Skin epidermis (tissue), 12 donors: ENCODE results near the gene INTS11.

Experiments
- H3K27ac ChIP-seq, 21 experiments: fragments of 200-600 bp; sonication (generic) in 11 of 21; one replicate each; pipeline ENCODE4 v1.5.0; 2020; ENCODE audit warnings: mild to moderate bottlenecking in 3 of 21, inconsistent platforms in 2 of 21, moderate library complexity in 2 of 21
- H3K4me3 ChIP-seq, 7 experiments: fragments of 200-600 bp; sonication (generic) in 2 of 7; one replicate each; pipeline ENCODE4 v1.5.0; 2020; ENCODE audit warnings: inconsistent platforms in 2 of 7, mild to moderate bottlenecking in 2 of 7, moderate library complexity in 1 of 7

INTS11 gene

DNA sequence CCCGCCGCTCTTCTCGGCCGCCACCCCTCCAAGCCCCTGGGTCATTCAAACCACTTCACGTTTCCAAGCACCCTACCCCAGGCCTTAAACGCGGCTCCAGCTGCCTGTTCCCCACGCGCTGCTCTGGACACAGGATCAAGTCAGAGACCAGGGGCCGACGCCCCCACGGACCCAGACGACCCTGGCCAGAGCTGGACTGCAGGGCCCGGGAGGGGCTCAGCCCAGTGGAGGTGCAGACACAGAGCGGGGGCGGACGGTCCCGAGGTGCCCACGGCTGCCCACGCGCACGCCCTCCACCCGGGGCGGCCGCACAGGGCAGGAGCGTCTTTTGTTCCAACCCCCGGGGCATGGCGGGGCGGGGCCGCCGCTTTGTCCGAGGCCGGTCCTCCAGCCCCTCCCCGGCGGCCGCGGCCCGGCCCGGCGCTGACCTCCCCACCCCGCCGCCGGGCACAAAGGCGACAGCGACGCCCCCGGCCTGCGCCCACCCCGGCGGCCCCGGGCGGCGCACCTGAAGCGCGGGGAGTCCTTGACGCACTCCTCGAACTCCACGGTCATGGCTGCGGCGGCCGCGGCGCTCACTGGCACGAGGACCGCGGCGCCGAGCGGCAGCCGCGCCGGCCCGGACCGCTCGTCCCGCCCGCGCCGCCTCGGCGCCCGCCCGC, 17.1 kb downstream of the INTS11 start:
- H3K27ac ChIP-seq: peak overlapping the region; percentile 34 to 97 (median 90)
- H3K4me3 ChIP-seq: peak overlapping the region; percentile 75 to 92 (median 90)

- Histone ChIP-seq H3K27ac (peak overlapping the region in 19 of 21 experiments; percentile 66 to 97 (median 90)), H3K4me3 (peak overlapping the region; percentile 75 to 92 (median 90))
Measured at GRCh38 chr1:1306661-1307260, 17.7 kb downstream of the INTS11 start.

- H3K27ac ChIP-seq: peak overlapping the region in 20 of 21 experiments; percentile 40 to 97 (median 83)
- H3K4me3 ChIP-seq: peak overlapping the region; percentile 75 to 92 (median 90)
Measured at GRCh38 chr1:1306070-1306660, 18.3 kb downstream of the INTS11 start.

- H3K4me3 ChIP-seq: peak overlapping the region; percentile 18 to 92 (median 90)
- H3K27ac ChIP-seq: peak overlapping the region in 20 of 21 experiments; percentile 40 to 97 (median 83)
Measured at GRCh38 chr1:1305300-1306069, 19.0 kb downstream of the INTS11 start.

DNA sequence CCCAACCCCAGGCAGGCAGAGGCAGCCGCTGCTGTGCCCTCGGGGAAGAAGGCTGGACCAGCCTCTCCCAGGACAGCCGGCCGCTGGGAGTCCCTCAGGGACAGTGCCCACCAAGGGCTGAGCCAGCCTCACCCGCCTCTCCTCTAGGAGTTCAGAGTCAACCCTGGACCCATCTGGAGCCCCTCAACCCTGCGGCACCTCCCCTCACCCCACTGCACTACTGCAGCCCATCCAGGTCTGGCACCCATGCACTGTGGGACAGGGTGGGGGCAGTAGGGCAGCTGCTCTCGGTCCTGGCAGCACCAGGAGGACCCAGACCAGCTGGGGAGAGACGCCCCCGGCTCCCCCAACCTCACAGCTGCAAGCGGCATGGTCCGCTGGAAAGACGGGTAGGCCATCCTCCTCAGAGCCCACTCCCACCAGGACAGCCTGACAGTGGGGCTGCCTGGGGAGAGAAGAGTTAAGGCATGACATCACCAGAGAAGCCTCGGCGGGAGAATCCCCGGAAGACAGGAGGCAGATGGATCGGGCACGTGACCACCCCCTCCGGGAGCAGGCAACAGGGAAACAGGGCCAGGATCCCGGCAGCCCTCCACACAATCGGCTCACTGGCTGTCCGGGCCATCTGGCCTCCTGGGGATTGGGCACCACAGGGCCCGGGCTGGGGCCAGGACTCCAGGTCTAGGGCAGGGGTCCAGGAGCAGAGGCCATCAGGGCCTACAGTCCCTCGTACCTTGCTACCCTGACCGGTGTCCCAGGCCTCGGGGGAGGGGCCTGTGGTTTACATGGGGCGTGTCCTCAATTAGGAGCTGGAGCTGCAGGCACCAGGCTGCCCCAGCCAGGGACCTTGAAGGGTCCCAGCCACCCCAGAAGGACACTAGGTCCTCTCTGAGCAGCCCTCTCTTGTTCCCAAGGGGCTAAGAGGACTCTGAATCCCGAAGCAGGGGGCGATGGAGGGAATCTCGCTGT, 19.8 kb downstream of the INTS11 start:
- H3K4me3 ChIP-seq: peak overlapping the region; percentile 18 to 92 (median 90)
- peak overlapping the region in 20 of 21 experiments; percentile 40 to 97 (median 83) for H3K27ac ChIP-seq

- H3K4me3 ChIP-seq: peak overlapping the region in 1 of 7 experiments; percentile 81
- peak overlapping the region in 18 of 21 experiments; percentile 36 to 97 (median 83) for H3K27ac ChIP-seq
Measured at GRCh38 chr1:1303736-1304135, 20.7 kb downstream of the INTS11 start.

DNA sequence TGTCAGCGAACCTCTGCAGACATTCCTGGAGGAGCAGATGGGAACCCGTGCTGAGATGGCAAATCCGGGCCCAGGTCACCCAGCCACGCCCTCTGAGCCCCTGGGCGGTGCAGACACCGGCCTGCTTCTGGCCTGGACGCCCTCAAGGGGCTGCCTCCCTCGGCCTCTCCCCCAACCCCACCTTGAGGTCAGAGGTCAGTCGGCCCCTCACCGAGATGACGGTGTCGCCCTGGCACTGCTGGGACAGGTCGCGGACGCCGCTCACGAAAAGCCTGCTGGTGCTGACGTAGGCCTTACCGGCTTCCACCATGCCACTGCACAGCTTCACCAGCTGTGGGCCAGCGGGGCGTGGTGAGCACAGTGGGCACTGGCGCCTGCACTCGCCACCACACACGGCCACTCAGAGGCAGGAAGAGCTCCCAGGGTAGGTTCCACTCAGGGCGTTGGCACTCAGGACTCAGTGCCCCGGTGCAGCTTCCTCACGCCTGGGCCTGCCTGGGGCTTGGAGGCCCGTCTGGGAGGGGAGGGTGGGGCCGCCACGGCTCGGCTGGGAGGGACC, 21.4 kb downstream of the INTS11 start:
- Histone ChIP-seq H3K4me3 (no peak overlapping the region), H3K27ac (peak overlapping the region in 15 of 21 experiments; percentile 8 to 97 (median 83))

DNA sequence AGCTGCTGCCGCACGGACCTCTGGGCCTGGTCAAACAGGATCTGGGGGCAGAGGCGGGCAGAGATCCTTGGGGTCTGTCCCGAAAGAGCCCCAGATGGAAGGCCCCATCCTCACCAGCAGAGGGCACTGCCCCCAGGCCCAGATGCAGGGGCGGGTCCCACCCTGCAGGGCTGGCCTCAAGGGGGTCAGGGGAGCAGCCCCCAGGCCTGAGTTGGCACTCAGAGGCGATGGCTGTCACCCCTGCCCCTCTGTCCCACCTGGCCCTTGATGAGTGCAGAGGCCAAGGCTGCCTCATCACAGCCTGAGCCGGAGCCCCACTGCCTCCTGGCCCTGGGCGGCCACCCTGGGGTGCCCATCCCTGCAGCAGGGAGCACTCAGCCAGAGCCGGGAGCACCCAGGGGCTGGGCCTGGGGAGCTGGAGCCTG, 22.4 kb downstream of the INTS11 start:
- Histone ChIP-seq H3K27ac (peak overlapping the region in 1 of 21 experiments; percentile 86), H3K4me3 (no peak overlapping the region)

DNA sequence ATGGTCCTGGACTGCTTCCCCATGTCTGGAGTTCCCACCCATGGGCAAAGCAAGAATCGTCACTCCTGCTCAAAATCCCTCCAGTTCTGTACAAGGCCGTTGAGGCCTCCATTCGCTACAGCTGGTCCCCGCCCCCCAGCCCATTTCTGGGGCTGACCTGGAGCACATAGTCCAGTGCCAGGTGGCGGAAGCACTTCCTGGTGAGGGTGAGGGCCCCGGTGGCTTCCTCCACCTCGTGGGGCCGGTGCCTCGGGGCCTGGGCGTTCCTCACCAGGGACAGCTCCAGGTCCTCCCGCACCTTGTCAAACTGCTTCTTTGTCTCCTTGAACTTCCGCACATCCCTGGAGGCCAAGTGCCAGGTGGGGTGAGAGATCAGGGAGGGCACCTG, 24.1 kb downstream of the INTS11 start:
- Histone ChIP-seq H3K4me3 (no peak overlapping the region), H3K27ac (no peak overlapping the region)

- Histone ChIP-seq H3K4me3 (no peak overlapping the region), H3K27ac (no peak overlapping the region)
Measured at GRCh38 chr1:1299686-1300351, 24.6 kb downstream of the INTS11 start.

- H3K27ac ChIP-seq: no peak overlapping the region
- no peak overlapping the region for H3K4me3 ChIP-seq
Measured at GRCh38 chr1:1298861-1299685, 25.4 kb downstream of the INTS11 start.

- no peak overlapping the region for H3K4me3 ChIP-seq
- H3K27ac ChIP-seq: no peak overlapping the region
Measured at GRCh38 chr1:1297802-1298424, 26.5 kb downstream of the INTS11 start.

- H3K4me3 ChIP-seq: no peak overlapping the region
- H3K27ac ChIP-seq: no peak overlapping the region
Measured at GRCh38 chr1:1296070-1297061, 28.1 kb downstream of the INTS11 start.

GRCh38 chr1:1295154-1295923, 29.1 kb downstream of the INTS11 start:
- Histone ChIP-seq H3K4me3 (no peak overlapping the region), H3K27ac (no peak overlapping the region)
